H4 (cell line): ENCODE results near the gene FRK. TPM values are rescaled to one million over a fixed set of nuclear protein-coding genes. Genes with fewer than 3 reads are reported as not detected.
"Not testable (repeated sequence)": the region's sequence is repeated elsewhere in the genome, so short reads cannot be mapped to it uniquely, and the experiment has no call there.

Experiments used
- DNase-seq: peaks from one replicate; pipeline ENCODE4 v3.0.0-alpha.2; 2015; ENCODE audit warnings: low spot score
- total RNA-seq: library from RNA; depleted of rRNA; stranded (reverse); fragments of >200 nt; shearing (Covaris generic); gene quantifications from 2 replicates; pipeline ENCODE4 v1.2.3, GENCODE V29; 2014

Gene FRK
- total RNA-seq, 1 experiment from 2014 or later, result 0.39 TPM

DNA sequence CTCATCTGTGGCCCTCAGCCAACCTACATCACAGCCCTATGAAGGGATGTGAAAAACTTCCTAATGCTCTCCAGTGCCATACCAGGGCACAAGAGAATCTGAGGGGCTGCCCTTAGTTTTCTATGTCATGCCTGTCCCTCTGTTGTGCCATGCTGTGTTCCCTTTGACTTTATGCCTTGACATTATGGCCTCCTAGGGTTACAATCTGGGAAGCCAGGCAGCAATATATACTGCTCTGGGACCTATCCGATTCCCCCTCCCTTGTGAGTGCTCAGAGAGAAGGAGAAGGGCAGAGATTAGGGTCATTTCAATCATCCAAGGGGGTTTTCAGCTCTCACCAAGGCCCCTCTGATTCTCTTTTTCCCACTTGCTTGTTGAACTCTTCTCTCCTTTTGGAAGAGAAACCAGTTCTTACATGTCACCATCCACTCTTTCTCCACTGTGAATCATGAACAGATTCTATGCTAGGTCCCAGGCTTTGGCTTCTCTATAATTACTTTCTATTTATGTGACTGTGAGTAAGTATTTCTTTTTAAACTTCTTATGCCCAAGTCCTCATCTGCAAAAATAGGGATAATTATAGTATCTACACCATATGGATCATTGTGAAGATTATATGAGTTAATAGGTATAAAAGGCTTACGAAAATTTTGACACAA, 14.2 kb upstream of the FRK start:
- DNase-seq, result no peak

DNA sequence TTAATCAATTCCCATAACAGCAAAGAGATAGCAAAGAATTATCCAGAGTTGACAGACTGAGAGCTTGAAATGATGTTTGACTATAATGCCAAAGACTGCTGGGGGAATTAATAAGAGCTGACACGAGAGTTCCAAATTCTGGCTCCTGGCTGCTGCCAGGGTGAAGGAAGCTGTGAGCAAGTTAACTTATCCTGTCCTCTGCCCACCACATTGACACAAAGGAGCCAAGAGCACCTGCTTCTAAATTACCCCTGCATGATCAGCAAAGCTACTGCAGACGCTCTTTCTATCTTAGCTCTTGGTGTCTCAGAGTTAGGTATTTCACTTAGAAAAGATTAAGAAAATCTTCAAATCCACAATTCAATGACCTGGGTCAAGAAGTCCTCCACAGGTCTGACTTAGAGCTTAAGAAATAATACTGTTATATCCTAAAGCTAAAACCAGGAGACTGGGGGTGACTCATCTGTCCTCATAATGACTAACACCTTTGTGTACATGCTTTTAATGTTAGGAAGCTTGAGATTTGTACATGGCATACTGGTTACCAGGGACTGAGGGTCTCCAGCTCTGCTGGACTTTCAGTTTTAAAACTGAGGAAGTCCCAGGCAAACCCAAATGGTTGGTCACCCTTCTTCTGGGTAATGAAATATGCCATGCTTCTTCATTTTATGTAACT, 13.2 kb upstream of the FRK start:
- peak; percentile 29 for DNase-seq

DNA sequence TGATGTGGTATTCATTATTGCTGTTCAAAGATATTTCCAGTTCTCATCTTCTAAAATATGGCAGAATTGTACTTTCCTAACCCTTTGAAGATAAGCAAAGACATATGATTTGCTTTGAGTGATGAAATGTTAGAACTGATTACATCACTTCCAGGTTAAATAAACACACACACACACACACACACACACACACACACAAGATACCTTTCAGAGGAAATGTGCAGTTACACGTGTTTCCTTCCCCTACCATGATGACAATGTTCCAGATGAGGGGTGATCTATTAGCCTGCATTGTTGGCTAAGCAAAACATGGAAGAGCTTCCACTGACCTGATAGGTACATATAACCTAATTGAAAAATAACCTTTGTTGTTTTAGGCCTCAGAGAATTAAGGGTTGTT, 11.7 kb upstream of the FRK start:
- peak; percentile 6 for DNase-seq

DNA sequence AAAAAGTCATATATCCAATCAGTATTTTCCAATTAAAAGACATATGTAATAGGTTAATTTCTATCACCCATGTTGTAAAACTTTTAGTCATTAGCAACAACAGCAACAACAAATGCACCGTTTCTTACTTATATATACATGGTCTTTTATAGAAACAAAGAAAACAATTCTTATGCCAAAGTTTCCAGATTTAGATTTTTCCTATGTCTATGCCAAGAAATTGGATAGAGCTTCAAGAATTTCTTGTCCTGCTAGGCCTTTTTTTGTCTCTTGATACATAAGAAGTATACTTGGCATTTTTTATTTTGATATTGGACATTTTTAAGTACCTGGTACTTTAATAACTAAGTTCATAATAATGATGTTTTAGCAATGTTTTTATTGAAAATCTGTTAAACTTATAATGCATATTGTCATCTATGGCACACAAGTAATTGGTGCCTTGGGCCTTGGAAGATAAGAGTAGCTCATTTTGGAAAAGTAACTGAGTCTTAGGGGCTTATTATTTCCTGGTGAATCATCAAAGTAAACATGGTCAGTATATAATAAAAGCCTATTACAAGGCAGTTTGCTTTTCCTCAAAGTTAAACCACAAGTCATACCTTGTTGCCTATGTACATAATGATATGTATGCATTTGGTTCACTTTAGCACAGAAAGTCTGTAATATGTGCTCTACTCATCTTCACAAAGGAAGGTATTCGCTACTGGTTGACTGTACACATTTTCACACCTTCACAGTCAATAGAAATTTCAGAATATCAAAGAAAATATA, 10.1 kb upstream of the FRK start:
- DNase-seq, result no peak

DNA sequence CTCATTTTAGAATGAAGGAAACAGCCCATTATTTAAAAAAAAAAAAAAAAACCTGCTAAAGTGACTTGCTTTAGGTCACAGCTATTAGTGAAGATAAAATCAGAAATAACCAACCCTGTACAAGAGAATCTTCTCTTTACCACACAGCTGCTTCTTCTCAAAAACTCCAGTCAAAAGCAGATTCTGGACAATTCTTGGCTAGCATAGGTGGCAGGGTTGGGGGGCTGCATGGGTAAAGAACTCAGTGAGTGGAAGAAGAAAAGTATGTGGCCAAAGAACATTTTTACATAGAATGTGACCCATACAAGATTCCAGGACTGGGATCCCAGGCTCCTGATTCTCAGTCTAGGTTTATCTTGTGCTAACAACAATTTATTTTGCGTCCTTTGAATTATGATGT, 9.4 kb upstream of the FRK start:
- no peak for DNase-seq

DNA sequence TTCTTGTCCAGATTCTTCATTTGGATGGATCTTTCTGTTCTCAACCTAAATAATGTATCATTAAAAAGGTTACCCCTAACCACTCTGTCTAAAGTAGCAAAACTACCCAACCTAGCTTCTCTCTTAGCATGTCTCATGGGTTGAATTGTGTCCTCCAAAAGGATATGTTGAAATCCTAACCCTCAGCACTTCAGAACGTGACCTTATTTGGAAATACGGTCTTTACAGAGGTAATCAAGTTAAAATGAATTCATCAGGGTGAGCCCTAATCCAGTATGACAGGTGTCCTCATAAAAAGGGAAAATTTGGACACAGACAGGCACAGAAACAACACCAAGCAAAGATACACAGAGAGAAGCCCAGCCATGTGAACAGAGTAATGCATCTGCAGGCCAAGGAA, 6.1 kb upstream of the FRK start:
- DNase-seq, result no peak

DNA sequence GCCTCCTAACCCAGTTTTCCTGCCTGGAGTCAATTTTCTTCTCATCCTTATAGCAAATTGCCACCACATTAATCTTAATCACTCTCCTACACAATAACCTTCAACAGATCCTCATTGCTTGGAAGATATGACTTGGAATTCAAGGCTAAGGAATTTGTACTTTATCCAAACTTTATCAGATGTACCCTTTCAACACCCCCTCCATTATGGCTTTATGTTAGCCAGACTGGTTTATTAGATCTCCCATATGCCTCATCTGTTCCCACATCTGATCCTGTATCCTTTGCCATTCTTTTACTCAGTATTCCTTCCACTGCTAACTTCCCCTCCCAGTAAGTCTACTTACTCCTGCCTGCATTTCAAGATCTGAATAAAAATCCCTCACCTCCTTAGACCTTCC, 4.0 kb upstream of the FRK start:
- DNase-seq, result no peak

DNA sequence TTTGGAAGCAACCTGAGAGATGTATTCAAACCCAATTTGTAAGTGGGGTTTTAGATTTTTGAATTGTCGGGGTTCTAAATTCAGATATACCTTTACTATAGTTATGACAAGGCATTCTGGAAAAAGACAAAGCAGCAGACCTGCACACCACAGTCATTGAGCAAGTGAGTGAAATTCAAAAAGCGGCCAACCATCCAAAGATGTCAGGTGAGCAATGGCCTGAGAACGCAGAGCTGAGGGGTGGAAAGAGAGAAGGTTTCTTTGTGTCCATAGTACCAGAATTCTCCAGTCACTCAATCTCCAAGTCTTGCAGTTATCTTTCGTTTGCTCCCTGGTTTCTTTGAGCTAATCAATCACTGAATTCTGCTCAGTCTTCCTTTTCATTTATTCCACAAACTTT, 1.8 kb upstream of the FRK start:
- DNase-seq, result no peak

DNA sequence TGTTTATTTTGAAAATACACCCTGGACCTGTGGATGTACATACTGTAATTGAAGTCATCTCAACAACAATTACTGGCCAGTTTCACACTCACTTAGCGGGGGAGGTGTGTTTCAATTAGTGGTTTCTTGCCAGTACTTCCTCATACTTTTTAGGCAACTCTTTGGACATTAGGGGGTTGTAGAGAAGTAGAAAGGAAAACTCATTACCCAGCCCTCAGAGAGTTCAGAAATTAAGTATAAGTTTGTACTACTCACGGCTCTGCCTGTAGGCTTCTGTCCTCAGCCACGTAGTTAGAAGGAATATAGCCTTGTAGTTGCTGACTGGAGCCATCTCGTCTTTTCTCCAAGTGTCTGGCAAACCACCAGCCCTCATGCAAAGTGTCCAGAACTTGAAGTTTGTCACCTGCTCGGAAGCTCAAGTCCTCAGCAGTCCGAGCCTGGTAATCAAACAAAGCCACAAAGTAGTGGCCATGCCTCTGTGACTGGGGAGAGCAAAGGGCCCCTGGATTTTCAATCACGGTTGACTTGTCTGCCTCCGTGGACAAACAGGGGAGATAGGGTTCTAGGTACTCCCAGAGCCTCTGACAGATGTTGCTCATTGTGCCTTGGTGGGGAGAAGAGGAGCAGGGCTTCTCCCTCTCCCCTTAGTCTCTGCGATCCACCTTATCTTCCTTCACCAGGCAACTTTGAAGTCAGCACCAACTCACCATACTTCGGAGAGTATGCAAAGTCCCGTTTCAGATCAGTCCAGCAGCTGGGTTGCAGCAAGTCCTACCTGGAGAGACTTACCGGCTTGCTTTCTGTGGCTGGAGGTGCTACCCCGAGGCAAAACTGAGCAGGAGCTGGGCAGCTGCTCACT, 749 bp downstream of the FRK start:
- DNase-seq, result no peak

DNA sequence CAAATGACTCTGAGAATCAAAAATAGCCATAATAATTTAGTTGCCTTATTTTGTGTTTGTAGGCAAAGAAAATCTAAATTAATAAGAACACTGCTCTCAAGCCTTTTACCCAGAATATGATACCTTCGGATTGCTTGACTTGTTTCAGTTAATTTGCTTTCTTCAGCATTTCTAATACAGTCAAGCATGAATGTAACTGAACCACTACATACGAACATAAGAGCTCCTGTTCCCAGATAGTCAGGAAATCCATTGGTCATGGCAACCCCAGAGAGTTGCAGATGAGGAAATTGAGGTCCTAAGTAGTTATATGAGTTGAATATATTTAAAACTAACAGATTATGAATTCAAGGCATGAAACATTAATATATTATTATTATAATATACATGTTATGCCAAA, 2.9 kb downstream of the FRK start:
- DNase-seq, result no peak

DNA sequence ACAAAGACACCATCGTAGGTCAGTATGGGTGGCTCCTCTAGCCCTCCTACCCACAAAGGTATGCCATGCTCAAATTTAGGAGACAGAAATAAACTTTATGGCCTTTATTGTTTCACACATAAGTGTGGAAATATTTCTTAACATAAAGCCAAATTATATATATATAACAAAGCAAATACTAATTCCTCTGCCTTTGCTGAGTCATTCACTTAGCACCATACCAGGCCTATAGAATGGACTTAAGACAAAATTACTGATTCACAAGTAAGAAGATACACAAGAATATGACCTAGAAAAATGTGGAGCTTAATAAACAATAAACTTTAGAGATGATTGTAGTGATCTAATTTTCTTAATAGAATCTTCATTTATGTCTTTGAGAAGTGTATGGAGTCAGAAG, 5.2 kb downstream of the FRK start:
- DNase-seq, result no peak

DNA sequence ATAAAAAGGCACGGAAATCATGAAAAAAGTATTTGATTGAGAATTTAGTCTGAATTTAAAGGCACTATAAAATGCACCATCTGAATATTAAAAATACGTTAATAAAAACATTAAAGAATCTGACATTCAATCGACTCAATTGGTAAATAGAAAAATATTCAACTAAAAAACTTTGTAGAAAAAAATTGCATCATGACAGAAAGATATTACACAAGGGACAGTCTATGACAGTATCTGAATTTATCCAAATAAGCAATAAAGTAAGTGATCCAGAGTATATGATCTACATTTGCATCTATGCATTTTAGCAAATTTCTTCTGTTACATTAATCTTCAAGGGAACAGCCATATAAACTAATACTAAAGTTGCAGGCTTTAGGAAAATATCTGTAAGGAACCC, 9.4 kb downstream of the FRK start:
- DNase-seq, result no peak

DNA sequence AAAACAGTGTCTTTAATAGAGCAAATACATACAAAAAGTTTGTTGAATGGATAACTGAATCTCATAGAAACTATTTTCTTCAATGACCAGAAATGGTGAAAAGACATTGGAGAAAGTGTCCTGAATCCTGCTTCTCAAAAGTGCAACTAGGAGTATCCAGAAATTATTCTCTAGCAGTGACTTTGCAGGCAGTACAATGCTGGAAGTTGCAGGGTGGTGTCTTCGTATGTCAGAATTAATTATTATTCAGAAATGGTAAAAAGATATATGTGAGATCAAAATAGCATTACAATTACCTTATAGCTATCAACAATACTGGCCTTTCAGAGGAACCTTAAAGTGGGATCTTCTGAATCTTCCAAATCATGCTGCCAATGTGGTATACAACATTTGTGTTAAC, 10.0 kb downstream of the FRK start:
- DNase-seq, result no peak

DNA sequence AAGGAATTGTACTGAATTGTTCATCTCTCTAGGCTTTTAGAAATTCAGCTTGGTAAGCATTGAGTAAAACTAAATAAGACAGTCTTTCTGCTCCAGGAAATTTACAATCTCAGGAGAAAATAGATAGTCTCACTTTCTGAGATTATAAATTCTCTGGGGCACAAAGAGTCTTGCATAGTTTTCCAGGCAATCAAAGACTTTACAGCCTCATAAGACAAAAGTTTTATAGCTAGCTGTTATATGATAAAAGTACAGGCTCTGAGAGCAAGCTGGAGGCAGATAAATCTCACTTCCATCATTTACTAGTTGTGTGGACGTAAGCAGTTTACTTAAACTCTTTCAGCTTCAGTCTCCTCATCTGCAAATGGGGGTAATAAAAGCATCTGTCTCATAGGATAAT, 11.4 kb downstream of the FRK start:
- no peak for DNase-seq

DNA sequence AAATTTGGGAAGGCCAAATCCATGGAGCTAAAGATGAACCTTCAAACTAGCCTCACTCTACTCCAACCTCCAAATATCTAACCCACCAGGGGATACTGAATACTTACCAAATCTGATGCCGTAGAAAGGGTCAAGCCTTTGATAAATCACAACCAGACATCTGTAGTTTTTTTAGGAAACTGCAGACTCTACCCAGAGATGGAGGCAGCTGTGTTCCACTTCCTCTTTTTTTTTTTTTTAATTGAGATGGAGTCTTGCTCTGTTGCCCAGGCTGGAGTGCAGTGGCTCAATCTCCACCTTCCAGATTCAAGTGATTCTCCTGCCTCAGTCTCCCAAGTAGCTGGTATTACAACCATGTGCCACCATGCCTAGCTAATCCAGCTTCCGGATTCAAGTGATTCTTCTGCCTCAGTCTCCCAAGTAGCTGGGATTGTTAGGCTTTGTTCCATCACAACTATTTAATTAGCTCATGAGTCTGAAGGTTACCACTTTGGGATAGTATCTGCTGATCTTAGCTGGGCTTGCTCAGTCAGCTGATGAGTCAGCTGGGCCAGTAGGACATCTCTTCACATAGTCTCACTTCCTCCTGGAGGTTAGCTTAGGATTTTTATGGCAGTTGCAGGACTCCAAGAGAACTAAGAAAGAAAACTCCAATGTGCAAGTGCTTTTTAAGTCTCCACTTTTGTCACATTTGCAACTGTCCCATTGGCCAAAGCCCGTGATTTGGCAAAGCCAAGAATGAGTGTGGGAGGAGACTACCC, 13.3 kb downstream of the FRK start:
- DNase-seq, result no peak

DNA sequence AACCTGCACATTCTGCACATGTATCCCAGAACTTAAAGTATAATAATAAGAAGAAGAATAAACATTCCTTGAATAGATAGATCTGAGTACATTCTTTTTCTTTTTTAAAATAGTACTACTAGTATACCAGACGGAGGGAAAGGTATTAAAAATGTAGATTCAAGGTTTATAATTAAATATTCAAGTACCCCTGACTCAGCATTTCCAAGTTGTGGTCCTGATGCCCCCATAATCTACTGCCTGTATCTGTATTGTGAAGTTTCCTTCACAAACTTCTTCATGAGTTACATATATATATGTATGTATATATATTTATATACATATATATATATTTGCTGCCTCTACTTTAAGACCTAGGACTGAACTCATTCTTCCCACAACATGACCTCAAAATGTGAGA, 14.0 kb downstream of the FRK start:
- no peak for DNase-seq

DNA sequence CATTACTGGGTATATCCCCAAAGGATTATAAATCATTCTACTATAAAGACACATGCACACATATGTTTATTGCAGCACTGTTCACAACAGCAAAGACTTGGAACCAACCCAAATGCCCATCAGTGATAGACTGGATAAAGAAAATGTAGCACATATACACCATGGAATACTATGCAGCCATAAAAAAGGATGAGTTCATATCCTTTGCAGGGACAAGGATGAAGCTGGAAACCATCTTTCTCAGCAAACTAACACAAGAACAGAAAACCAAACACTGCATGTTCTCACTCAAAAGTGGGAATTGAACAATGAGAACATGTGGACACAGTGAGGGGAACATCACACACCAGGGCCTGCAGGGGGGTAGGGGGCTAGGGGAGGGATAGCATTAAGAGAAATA, 14.4 kb downstream of the FRK start:
- DNase-seq, result not testable (repeated sequence)

DNA sequence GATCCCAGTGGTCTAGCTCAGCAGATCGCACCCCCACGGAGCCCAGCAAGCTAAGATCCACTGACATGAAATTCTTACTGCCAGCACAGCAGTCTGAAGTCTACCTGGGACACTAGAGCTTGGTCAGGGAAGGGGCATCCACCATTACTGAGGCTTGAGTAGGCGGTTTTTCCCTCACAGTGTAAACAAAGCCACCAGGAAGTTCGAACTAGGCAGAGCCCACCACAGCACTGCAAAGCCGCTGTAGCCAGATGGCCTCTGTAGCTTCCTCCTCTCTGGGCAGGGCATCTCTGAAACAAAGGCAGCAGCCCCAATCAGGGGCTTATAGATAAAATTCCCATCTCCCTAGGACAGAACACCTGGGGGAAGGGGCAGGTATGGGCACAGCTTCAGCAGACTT, 18.8 kb downstream of the FRK start:
- DNase-seq, result no peak

DNA sequence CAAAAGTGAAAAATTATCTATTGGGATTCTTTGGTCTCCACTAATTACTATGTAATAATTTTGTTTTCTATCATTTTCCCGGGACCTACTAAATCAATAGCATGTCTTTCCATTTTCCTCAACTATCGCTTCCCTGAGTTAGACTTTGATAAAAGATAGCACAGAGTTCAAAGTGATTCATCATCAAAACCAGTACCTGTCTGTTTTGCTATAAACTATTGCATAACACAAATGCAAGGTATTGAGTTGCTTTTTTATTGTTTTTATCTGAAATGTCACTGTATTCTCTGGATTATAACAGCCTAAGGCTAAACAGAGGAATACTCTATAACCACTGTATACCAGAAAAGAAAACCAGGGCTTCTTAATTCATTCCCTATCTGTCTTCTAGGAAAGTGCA, 19.7 kb downstream of the FRK start:
- DNase-seq, result no peak

DNA sequence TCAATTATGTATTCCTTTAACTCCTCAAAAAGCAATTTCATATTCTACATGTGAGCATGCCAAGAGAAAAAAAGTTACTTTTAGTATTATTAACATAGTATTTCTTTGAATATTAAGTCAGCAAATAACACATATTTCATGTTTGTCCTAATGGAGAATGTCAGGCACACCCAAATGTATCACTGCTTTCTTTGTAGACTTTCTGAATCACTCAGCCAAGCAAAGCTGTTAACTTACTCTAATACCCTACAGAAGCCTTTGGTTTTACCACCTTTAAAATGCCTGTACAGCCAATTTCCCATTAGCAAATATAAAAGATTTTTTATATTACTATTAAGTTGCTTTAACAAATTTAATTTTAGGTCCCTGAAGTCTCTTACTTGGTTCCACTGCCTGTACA, 23.8 kb downstream of the FRK start:
- DNase-seq, result no peak

DNA sequence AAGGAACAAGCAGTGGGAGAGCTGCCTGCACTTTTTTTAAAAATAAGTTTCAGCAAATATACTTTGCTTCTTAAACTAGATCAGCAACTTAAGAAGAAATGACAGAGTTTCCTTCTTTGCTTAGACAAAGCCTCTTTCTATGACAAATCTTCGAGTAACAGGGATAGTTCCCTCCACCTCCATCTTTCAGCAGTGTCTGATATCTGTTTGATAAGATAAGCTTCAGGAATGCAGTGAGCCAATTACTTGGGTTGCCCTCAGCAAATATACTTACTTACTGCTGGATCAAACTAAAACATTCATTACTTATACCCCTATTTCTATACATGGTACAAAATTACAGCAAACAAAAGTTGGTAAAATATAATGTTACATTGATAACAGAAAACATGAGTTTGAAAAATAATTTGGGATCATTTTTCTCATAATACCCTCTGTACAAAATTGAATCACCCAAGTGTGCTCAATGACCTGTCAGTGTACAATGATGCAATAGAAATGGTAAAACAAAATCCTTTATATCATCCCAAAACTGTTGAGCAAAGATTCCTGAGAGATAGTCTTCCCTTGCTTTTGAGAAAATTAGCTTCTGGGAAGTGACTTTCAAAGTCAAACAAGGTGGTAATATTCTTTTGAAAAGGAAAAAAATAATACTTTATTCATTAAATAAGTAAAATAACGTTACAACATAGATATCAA, 24.5 kb downstream of the FRK start:
- DNase-seq, result no peak
